ENCODE data around the gene CAP2.

GRCh38 chr6:17420368-17420767 is 27.0 kb downstream of the CAP2 start:
- TF ChIP-seq RELA (CRISPR knock-in tag; IDR thresholded peaks at IDR 0.05; ENCODE audit: borderline replicate concordance) (no peak), CTCF (IDR thresholded peaks at IDR 0.05) (no peak), USF2 (CRISPR knock-in tag; IDR thresholded peaks at IDR 0.05) (no peak), MLX (CRISPR knock-in tag; IDR thresholded peaks at IDR 0.05) (no peak), NFE2L1 (CRISPR knock-in tag; IDR thresholded peaks at IDR 0.05) (no peak), ATF2 (CRISPR knock-in tag; IDR thresholded peaks at IDR 0.05; ENCODE audit: borderline replicate concordance, low read depth) (no peak), PREB (CRISPR knock-in tag; IDR thresholded peaks at IDR 0.05; ENCODE audit: borderline replicate concordance) (no peak), NFYB (CRISPR knock-in tag; conservative IDR thresholded peaks at IDR 0.05; ENCODE audit: low read depth) (no peak)
